PC-3 (cell line): ENCODE data around the gene CNTNAP5.

Source experiments
- EZH2 ChIP-seq: fragments of 300-600 bp; sonication (generic); IDR thresholded peaks from one replicate; pipeline ENCODE4 v1.6.1; 2017; ENCODE audit warnings: antibody characterized with exemption, mild to moderate bottlenecking, low read length; ENCODE audit not compliant: unreplicated experiment
- EZH2phosphoT487 ChIP-seq: fragments of 300-600 bp; sonication (generic); IDR thresholded peaks from 2 replicates; pipeline ENCODE4 v1.6.1; 2018; ENCODE audit warnings: mild to moderate bottlenecking, antibody characterized with exemption, low read length, borderline replicate concordance
- TF ChIP-seq, protein P1 (sequence below): fragments of 300-600 bp; sonication (generic); conservative IDR thresholded peaks from 2 replicates; pipeline ENCODE4 v1.5.1; 2017; ENCODE audit warnings: antibody characterized with exemption, low read depth, mild to moderate bottlenecking, low read length

DNA sequence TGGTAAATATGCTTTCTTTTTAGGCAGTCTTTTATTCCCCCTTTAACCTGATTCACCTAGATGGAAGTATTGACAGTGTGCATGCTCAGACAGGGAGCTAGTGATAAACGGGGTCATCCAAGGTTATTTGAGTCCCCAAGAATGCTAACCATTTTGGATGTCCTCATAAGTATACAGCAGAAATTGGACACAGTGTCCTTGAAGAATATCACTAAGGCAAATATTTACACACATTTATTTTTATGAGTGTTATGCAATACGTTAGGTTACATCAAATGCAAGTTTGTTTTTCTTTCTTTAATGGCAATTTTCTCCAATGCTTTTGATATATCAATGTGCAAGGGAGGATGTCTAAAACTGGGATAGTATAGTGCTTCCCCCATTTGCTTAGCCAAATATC is 23.6 kb downstream of the CNTNAP5 start:
- TF ChIP-seq, protein P1, sequence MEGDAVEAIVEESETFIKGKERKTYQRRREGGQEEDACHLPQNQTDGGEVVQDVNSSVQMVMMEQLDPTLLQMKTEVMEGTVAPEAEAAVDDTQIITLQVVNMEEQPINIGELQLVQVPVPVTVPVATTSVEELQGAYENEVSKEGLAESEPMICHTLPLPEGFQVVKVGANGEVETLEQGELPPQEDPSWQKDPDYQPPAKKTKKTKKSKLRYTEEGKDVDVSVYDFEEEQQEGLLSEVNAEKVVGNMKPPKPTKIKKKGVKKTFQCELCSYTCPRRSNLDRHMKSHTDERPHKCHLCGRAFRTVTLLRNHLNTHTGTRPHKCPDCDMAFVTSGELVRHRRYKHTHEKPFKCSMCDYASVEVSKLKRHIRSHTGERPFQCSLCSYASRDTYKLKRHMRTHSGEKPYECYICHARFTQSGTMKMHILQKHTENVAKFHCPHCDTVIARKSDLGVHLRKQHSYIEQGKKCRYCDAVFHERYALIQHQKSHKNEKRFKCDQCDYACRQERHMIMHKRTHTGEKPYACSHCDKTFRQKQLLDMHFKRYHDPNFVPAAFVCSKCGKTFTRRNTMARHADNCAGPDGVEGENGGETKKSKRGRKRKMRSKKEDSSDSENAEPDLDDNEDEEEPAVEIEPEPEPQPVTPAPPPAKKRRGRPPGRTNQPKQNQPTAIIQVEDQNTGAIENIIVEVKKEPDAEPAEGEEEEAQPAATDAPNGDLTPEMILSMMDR, result no peak
- TF ChIP-seq EZH2 (no peak), EZH2phosphoT487 (no peak)
